ENCODE measurements around the gene PDE4D. TPM values are rescaled to one million over a fixed set of nuclear protein-coding genes. Genes with fewer than 3 reads are reported as not detected.

The PDE4D gene
- total RNA-seq, 1 donor from 2014 or later = 14.2 TPM

DNA sequence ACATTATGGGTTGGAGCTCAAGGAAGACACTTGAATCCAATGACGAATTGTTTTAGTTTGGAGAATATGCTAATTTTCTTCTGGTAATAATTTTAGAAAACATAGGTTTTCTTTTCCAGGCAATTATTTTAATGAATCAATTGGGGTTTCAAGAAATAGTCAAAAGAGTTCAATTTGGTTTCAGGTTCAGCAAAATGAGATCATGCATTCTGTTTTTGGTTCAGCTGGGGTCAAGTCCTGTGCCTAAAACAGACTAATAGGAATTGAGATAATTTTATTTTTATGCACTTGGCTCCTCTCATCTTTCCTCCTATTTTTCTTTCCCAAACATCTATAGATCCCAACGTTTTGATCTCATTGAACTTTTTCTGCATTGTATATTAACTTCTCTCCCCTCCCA is 713.8 kb downstream of the PDE4D start:
- H3K4me1 ChIP-seq (ENCODE audit: insufficient read depth, low read length) = no peaks in the 10 kb centered on the region
- no peaks in the 10 kb centered on the region for H3K27me3 ChIP-seq (ENCODE audit: insufficient read depth, low read length)
- H3K9me3 ChIP-seq (ENCODE audit: insufficient read depth, low read depth, low read length) = no peaks in the 10 kb centered on the region
- DNase-seq (ENCODE audit: low read depth) (no peak), FAIRE-seq (no peak)
- no peaks in the 10 kb centered on the region for H3K4me1 Mint-ChIP-seq (ENCODE audit: low read depth, unreplicated experiment)
- no peaks in the 10 kb centered on the region for H3K9me3 Mint-ChIP-seq (ENCODE audit: unreplicated experiment)
- no peak overlapping the region for H3K27ac Mint-ChIP-seq (ENCODE audit: unreplicated experiment)
- no peak for TF ChIP-seq EZH2 (IDR thresholded peaks at IDR 0.05; ENCODE audit: insufficient read depth, low read length)
- TF ChIP-seq, protein P1, sequence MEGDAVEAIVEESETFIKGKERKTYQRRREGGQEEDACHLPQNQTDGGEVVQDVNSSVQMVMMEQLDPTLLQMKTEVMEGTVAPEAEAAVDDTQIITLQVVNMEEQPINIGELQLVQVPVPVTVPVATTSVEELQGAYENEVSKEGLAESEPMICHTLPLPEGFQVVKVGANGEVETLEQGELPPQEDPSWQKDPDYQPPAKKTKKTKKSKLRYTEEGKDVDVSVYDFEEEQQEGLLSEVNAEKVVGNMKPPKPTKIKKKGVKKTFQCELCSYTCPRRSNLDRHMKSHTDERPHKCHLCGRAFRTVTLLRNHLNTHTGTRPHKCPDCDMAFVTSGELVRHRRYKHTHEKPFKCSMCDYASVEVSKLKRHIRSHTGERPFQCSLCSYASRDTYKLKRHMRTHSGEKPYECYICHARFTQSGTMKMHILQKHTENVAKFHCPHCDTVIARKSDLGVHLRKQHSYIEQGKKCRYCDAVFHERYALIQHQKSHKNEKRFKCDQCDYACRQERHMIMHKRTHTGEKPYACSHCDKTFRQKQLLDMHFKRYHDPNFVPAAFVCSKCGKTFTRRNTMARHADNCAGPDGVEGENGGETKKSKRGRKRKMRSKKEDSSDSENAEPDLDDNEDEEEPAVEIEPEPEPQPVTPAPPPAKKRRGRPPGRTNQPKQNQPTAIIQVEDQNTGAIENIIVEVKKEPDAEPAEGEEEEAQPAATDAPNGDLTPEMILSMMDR (IDR thresholded peaks at IDR 0.05; ENCODE audit: insufficient read depth, low read depth, low read length) = no peak
- H2AFZ ChIP-seq (ENCODE audit: low read depth, low read length) = no peak overlapping the region
- H3K79me2 ChIP-seq (ENCODE audit: insufficient read depth, low read length) = no peaks in the 10 kb centered on the region
- no peak overlapping the region for H3K9ac ChIP-seq (ENCODE audit: low read length)
- H3K27me3 Mint-ChIP-seq (ENCODE audit: low read depth, unreplicated experiment) = no peaks in the 10 kb centered on the region
- no peak overlapping the region for H3K4me3 ChIP-seq (ENCODE audit: insufficient read depth, low read depth, low read length)
- no peaks in the 10 kb centered on the region for H3K36me3 Mint-ChIP-seq (ENCODE audit: low read depth, unreplicated experiment)
- H3K36me3 ChIP-seq (ENCODE audit: insufficient read depth, low read length) = no peaks in the 10 kb centered on the region
- H3K4me2 ChIP-seq (ENCODE audit: low read length) = no peak overlapping the region
- no peak overlapping the region for H3K4me3 Mint-ChIP-seq (ENCODE audit: unreplicated experiment)
- no peak overlapping the region for H3K27ac ChIP-seq (ENCODE audit: low read depth, low read length)
- no peaks in the 10 kb centered on the region for H4K20me1 ChIP-seq (ENCODE audit: insufficient read depth, low read length)

DNA sequence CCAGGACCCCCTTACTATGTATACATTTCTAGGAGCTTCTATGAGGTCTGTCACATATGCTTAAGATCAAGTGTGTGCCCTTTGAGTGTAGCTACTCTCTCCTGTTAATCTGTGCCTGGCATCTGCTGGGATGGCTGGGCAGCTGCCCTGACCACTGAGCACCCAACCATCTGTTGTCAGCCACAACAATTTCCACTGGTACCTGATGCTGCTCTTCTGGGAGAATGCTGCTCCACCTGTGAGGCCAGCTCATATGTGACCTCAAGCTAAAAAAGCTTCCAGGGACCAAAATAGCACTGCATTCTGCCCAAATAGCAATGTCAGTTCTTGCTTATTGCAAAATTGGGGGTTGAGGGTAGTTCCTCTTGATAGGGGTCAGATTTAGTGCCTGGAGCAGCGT is 715.0 kb downstream of the PDE4D start:
- Histone ChIP-seq H2AFZ (ENCODE audit: low read depth, low read length) (no peak overlapping the region), H3K27me3 (ENCODE audit: insufficient read depth, low read length) (no peaks in the 10 kb centered on the region), H3K4me3 (ENCODE audit: insufficient read depth, low read depth, low read length) (no peak overlapping the region), H3K9ac (ENCODE audit: low read length) (no peak overlapping the region), H3K4me2 (ENCODE audit: low read length) (no peak overlapping the region), H3K79me2 (ENCODE audit: insufficient read depth, low read length) (no peaks in the 10 kb centered on the region), H3K4me1 (ENCODE audit: insufficient read depth, low read length) (no peaks in the 10 kb centered on the region), H3K27ac (ENCODE audit: low read depth, low read length) (no peak overlapping the region), H3K9me3 (ENCODE audit: insufficient read depth, low read depth, low read length) (no peaks in the 10 kb centered on the region), H4K20me1 (ENCODE audit: insufficient read depth, low read length) (no peaks in the 10 kb centered on the region), H3K36me3 (ENCODE audit: insufficient read depth, low read length) (no peaks in the 10 kb centered on the region)
- DNase-seq (ENCODE audit: low read depth) (no peak), FAIRE-seq (no peak)
- TF ChIP-seq, protein P1 (IDR thresholded peaks at IDR 0.05; ENCODE audit: insufficient read depth, low read depth, low read length) = no peak
- no peak for TF ChIP-seq EZH2 (IDR thresholded peaks at IDR 0.05; ENCODE audit: insufficient read depth, low read length)
- Mint-ChIP-seq H3K4me3 (ENCODE audit: unreplicated experiment) (no peak overlapping the region), H3K36me3 (ENCODE audit: low read depth, unreplicated experiment) (no peaks in the 10 kb centered on the region), H3K27ac (ENCODE audit: unreplicated experiment) (no peak overlapping the region), H3K4me1 (ENCODE audit: low read depth, unreplicated experiment) (no peaks in the 10 kb centered on the region), H3K9me3 (ENCODE audit: unreplicated experiment) (no peaks in the 10 kb centered on the region), H3K27me3 (ENCODE audit: low read depth, unreplicated experiment) (no peaks in the 10 kb centered on the region)

DNA sequence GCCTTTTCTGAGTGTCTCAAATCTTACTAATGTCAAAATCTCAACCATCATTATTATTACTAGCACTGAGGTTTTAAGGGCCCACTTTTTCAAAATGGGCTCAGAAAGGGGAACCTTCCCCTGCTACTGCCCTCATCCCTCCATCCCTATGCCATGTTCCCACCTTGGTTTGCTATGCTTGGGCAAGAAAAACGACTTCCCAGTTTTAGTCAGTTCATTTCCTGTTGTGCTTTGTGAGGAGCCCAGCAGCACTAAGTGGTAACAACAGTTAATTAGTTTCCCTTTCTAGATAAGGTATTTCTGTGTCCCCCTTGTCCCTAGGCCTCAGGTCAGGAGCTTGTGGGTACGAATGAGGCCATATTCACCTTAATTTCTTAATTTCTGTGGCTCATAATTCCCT is 715.5 kb downstream of the PDE4D start:
- no peak overlapping the region for H3K9ac ChIP-seq (ENCODE audit: low read length)
- Mint-ChIP-seq H3K4me3 (ENCODE audit: unreplicated experiment) (no peak overlapping the region), H3K27me3 (ENCODE audit: low read depth, unreplicated experiment) (no peaks in the 10 kb centered on the region), H3K36me3 (ENCODE audit: low read depth, unreplicated experiment) (no peaks in the 10 kb centered on the region), H3K4me1 (ENCODE audit: low read depth, unreplicated experiment) (no peaks in the 10 kb centered on the region), H3K9me3 (ENCODE audit: unreplicated experiment) (no peaks in the 10 kb centered on the region), H3K27ac (ENCODE audit: unreplicated experiment) (no peak overlapping the region)
- no peaks in the 10 kb centered on the region for H3K36me3 ChIP-seq (ENCODE audit: insufficient read depth, low read length)
- no peaks in the 10 kb centered on the region for H3K79me2 ChIP-seq (ENCODE audit: insufficient read depth, low read length)
- no peak overlapping the region for H3K27ac ChIP-seq (ENCODE audit: low read depth, low read length)
- TF ChIP-seq EZH2 (IDR thresholded peaks at IDR 0.05; ENCODE audit: insufficient read depth, low read length) = no peak
- TF ChIP-seq, protein P1 (IDR thresholded peaks at IDR 0.05; ENCODE audit: insufficient read depth, low read depth, low read length) = no peak
- no peak for DNase-seq (ENCODE audit: low read depth)
- no peaks in the 10 kb centered on the region for H3K9me3 ChIP-seq (ENCODE audit: insufficient read depth, low read depth, low read length)
- no peaks in the 10 kb centered on the region for H4K20me1 ChIP-seq (ENCODE audit: insufficient read depth, low read length)
- H3K4me1 ChIP-seq (ENCODE audit: insufficient read depth, low read length) = no peaks in the 10 kb centered on the region
- H3K4me3 ChIP-seq (ENCODE audit: insufficient read depth, low read depth, low read length) = no peak overlapping the region
- H3K27me3 ChIP-seq (ENCODE audit: insufficient read depth, low read length) = no peaks in the 10 kb centered on the region
- H3K4me2 ChIP-seq (ENCODE audit: low read length) = no peak overlapping the region
- H2AFZ ChIP-seq (ENCODE audit: low read depth, low read length) = no peak overlapping the region
- no peak for FAIRE-seq

All from astrocyte (in vitro differentiated cells and primary cell).